Activated gamma-delta T cell treated with anti-CD3 and anti-CD28 coated beads, Interleukin-2, amount 50 U/mL, for 16 hours (primary cell): ENCODE measurements around the gene NOX3.
"Not testable (repeated sequence)": the region's sequence is repeated elsewhere in the genome, so short reads cannot be mapped to it uniquely, and the experiment has no call there.

Source experiments
- DNase-seq: peaks from one replicate; pipeline ENCODE4 v3.0.0-alpha.2; 2020; ENCODE audit warnings: low read depth

NOX3 gene

GRCh38 chr6:155468543-155468942 is 12.9 kb upstream of the NOX3 start:
- DNase-seq, result not testable (repeated sequence)

DNA sequence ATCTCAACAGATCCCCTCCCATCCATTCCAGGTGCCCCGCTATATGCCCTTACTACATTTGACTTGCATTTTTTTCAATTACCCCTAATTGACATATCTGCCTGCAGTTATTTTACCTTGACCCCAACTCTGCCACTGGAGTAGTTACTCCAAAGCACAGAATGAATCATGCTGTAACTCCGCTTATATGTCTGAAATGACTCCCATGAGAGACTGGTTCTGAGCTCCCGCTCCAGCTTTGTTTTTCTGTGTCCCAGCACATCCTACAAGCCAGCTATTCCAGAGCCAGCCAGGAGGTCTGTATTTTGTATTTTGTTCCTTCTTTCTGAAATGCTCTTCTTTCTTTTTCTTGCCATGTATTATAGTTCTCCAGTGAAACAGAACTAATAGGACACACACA is 10.9 kb upstream of the NOX3 start:
- DNase-seq, result no peak

GRCh38 chr6:155461556-155461955 is 5.9 kb upstream of the NOX3 start:
- DNase-seq, result no peak

- no peak for DNase-seq
Observed at GRCh38 chr6:155454471-155454870, 1.2 kb downstream of the NOX3 start.

DNA sequence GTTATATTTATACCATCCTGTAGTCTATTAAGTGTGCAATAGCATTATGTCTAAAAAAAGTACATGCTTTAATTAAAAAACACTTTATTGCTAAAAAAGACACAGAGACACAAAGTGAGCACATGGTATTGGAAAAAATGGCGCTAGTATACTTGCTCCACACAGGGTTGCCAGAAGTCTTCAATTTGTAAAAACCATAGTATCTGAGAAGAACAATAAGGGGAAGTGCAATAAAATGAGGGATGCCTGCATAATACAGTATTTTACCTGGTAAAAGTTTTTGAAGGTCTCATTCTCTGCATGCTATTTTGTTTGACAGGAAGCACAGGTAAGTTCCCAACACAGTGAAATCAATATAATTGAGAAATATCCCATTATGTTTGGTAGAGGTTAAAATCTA is 1.6 kb downstream of the NOX3 start:
- DNase-seq, result no peak

GRCh38 chr6:155452576-155452975 is 3.1 kb downstream of the NOX3 start:
- DNase-seq, result no peak

DNA sequence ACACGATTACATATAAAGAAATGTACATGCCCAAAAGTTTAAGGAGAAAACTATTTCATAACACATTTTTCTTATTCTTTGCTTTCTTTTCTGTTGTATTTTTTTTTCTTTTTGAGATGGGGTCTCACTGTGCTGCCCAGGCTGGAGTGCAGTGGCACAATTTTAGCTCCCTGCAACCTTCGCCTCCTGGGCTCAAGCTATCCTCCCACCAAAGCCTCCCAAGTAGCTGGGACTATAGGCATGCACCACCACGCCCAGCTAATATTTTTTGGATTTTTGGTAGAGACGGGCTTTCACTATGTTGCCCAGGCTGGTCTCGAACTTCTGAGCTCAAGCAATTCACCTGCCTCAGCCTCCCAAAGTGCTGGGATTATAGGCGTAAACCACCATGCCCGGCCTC is 4.1 kb downstream of the NOX3 start:
- not testable (repeated sequence) for DNase-seq

- no peak for DNase-seq
Observed at GRCh38 chr6:155450240-155450581, 5.4 kb downstream of the NOX3 start.

GRCh38 chr6:155449450-155450239 is 6.0 kb downstream of the NOX3 start:
- no peak for DNase-seq

DNA sequence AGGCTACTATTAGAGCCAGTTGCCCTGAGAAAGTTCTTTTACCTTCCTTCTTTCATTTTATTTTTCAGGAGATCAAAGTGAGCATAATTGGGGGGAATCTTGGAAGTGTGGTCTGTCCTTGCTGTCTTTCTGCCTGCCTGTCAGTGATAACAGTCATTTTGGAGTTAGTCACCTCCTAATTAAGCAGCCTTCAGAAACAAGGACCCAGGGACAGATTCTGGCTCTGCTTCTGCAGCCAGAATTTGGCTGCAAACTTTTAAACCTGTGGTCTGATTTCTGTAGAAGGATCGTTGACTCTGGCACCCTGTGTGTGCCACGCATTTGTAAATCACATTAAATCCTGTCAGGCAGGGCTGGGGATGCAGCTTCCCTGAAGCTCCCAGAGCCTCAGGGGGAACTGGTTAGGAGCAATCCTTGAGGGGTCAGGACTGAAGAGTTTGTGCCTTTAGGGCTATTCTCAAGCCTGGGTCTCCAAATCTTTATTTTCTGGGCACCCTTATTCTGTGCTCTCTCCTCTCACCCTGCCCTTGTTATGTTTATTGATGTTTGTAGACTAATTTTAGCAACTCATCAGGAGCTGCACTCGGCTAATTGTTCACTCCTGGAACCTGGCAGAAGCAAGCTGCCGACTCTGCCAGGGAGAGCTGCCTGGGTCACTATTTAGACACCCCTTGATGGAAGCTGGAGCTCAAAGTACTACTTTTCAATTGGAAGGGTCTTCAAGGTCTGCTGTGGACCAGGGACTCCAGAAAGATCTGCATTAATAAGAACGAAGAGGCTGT is 6.8 kb downstream of the NOX3 start:
- no peak for DNase-seq

GRCh38 chr6:155447949-155448348 is 7.7 kb downstream of the NOX3 start:
- DNase-seq, result no peak

- DNase-seq, result no peak
Observed at GRCh38 chr6:155444952-155445903, 10.4 kb downstream of the NOX3 start.

DNA sequence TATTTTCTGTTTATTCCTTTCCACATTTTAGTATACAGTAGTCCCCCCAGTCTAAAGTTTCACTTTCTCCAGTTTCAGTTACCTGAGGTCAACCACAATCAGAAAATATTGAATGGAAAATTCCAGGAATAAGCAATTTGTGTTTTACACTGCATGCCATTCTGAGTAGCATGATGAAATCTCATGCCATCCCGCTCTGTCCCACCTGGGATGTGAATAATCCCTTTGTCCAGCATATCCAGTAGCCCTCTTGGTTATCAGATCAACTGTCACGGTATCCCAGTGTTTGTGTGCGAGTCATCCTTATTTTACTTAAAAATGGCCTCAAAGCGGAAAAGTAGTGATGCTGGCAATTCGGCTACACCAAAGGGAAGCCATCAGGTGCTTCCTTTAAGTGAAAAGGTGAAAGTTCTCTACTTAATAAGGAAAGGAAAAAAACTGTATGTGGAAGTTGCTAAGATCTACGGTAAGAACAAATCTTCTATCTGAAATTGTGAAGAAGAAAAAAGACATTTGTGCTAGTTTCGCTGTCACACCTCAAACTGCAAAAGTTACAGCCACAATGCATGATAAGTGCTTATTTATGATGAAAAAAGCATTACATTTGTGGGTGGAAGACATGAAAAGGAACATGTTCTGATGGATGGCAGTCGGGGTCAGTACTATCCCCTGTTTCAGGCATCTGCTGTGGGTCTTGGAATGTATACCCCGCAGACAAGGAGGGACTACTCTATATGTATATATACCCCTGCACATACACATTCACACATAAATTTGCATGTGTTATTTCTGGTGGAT is 11.3 kb downstream of the NOX3 start:
- DNase-seq, result no peak

GRCh38 chr6:155443168-155443567 is 12.5 kb downstream of the NOX3 start:
- no peak for DNase-seq

DNA sequence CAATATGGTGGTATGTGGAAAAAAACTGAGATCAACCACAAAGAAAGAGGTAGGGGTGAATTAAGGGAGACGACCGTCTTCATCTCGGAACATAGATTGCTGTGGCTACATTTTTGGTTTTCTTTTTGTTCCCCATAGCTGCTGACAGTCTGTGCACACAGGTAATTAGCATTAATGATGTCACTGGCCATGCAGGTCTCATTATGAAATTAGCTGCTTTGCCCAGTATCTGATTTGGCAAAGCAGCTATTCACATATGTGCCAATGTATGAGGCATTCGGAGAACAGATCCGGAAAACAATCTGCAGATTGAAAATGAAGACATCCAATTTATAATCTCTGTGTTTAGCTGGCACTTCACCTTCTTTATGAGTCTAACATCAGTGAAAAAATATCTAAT is 13.1 kb downstream of the NOX3 start:
- DNase-seq, result no peak

DNA sequence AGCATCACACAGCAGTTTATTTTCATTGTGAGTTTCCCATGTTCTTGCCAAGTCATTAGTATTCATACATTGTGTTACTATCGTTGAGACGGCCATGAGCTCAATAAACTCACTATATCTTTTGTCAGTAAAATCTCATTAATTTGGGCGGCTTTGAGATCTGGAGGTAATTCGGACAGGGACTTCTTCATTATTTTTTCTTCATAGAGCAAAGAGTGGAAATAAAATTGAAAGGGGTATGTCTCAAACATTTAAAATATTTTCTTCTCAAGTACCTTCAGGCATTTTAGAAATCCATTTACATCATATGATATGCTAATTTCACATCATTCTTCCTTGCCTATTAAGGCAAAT is 14.6 kb downstream of the NOX3 start:
- no peak for DNase-seq

- DNase-seq, result no peak
Observed at GRCh38 chr6:155440398-155441111, 15.1 kb downstream of the NOX3 start.

DNA sequence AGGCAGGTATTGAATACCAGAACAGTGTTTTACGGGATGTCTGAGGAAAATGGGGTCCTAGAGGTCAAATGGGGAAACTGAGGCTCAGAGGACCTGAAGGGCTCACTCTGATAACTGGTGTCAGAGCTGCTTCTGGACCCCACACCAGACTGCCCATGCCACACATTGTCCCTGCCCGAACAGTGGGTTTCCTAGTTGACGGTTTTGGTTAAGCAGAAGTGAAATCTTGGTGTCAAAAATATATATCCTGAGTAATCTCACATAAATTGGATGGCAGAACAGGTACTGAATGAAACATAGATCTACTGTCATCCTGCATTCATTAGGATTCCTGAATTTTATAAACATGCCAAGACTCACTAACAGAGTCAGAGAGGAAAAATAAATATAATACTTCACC is 16.3 kb downstream of the NOX3 start:
- DNase-seq, result no peak

- DNase-seq, result no peak
Observed at GRCh38 chr6:155436981-155437749, 18.5 kb downstream of the NOX3 start.

DNA sequence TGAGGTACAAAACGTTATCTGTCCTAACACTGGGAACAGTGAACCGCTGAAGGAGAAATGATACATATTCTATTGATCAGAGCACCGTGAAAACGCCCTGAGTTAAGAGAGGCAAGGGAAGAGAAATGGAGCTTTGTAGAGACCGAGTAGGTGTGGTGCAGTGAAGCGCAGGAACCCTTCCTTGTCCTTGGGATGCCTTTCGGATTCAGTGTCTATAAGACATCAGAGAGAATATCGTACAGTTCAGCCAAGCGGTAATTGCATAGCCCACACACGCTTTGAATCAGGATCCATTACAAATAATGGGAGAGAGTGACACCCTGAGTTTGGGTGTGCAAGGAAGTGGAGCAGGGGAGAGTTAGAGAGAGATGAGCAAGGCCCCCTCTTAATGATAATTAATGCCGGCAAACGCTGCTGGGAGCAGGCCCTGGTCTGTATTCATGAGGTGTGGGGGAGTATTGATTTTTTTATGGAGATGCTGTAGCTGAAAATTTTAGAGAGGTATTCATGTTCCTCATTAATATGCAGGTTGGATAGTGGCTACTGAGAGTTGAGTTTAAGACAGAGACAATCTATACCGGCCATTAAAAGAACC is 20.7 kb downstream of the NOX3 start:
- no peak for DNase-seq
